Liver (tissue), 9 donors: ENCODE results near the gene PRDM5. TPM values are rescaled to one million over a fixed set of nuclear protein-coding genes. Genes with fewer than 3 reads are reported as not detected.

ENCODE experiments used
- DNase-seq: peaks from one replicate; pipeline ENCODE4 v3.0.0-alpha.2; 2017; ENCODE audit warnings: low spot score
- H3K27ac ChIP-seq, 2 donors: one replicate each; pipeline ENCODE4 v1.7.0; 2013; ENCODE audit warnings: inconsistent platforms in 2 of 2, low read length in 2 of 2, control low read depth in 1 of 2, low read depth in 1 of 2, mild to moderate bottlenecking in 1 of 2
- H3K27me3 ChIP-seq, 4 donors: one replicate each; pipeline versions ENCODE4 v1.6.1 to v1.7.0; 2013; ENCODE audit warnings: low read length in 3 of 4, inconsistent platforms in 1 of 4, mild to moderate bottlenecking in 1 of 4, moderate library complexity in 1 of 4; ENCODE audit not compliant: control insufficient read depth in 4 of 4, insufficient read depth in 4 of 4
- H3K36me3 ChIP-seq, 4 donors: one replicate each; pipeline versions ENCODE4 v1.6.1 to v1.7.0; 2013; ENCODE audit warnings: low read length in 3 of 4, mild to moderate bottlenecking in 3 of 4, low read depth in 1 of 4, moderate library complexity in 1 of 4; ENCODE audit not compliant: control insufficient read depth in 4 of 4, insufficient read depth in 3 of 4
- H3K4me1 ChIP-seq, 4 donors: one replicate each; pipeline versions ENCODE4 v1.6.1 to v1.7.0; 2013; ENCODE audit warnings: low read length in 3 of 4, mild to moderate bottlenecking in 3 of 4, moderate library complexity in 1 of 4; ENCODE audit not compliant: control insufficient read depth in 4 of 4, insufficient read depth in 4 of 4
- H3K4me3 ChIP-seq, 3 donors: one replicate each; pipeline versions ENCODE4 v1.6.1 to v1.7.0; 2013; ENCODE audit warnings: low read length in 3 of 3, control low read depth in 1 of 3, low read depth in 1 of 3, mild to moderate bottlenecking in 1 of 3
- H3K9ac ChIP-seq, 2 donors: one replicate each; pipeline ENCODE4 v1.7.0; 2013; ENCODE audit warnings: low read length in 2 of 2, mild to moderate bottlenecking in 2 of 2, moderate library complexity in 2 of 2, control low read depth in 1 of 2, low read depth in 1 of 2
- H3K9me3 ChIP-seq, 4 donors: one replicate each; pipeline versions ENCODE4 v1.6.1 to v1.7.0; 2013; ENCODE audit warnings: low read length in 3 of 4; ENCODE audit not compliant: control insufficient read depth in 4 of 4
- CTCF ChIP-seq: fragments of 150-350 bp; IDR thresholded peaks from 2 replicates; pipeline ENCODE4 v1.5.1; 2017; ENCODE audit warnings: improper control_type of control experiment, low read depth, low read length; ENCODE audit not compliant: missing input control
- EGR1 ChIP-seq, 2 donors: IDR thresholded peaks; 2 replicates each; pipeline ENCODE4 v1.6.1; 2016 to 2018; ENCODE audit warnings: antibody characterized with exemption in 2 of 2, low read depth in 2 of 2
- FOXA2 ChIP-seq: IDR thresholded peaks from 2 replicates; pipeline ENCODE4 v1.6.1; 2016; ENCODE audit warnings: antibody characterized with exemption
- HNF4A ChIP-seq, 2 donors: conservative IDR thresholded peaks; 2 replicates each; pipeline ENCODE4 v1.6.1; 2016; ENCODE audit warnings: antibody characterized with exemption in 2 of 2, mild to moderate bottlenecking in 2 of 2
- HNF4G ChIP-seq: IDR thresholded peaks from 2 replicates; pipeline ENCODE4 v1.6.1; 2016; ENCODE audit warnings: antibody characterized with exemption
- JUND ChIP-seq, 2 donors: IDR thresholded peaks; 2 replicates each; pipeline ENCODE4 v1.6.1; 2016; ENCODE audit warnings: antibody characterized with exemption in 2 of 2
- MAX ChIP-seq: IDR thresholded peaks from 2 replicates; pipeline ENCODE4 v1.6.1; 2016; ENCODE audit warnings: antibody characterized with exemption
- NR2F2 ChIP-seq: IDR thresholded peaks from 2 replicates; pipeline ENCODE4 v1.6.1; 2016; ENCODE audit warnings: antibody characterized with exemption
- RAD21 ChIP-seq, 2 donors: IDR thresholded peaks; 2 replicates each; pipeline ENCODE4 v1.6.1; 2016; ENCODE audit warnings: antibody characterized with exemption in 2 of 2, mild to moderate bottlenecking in 2 of 2
- REST ChIP-seq: IDR thresholded peaks from 2 replicates; pipeline ENCODE4 v1.6.1; 2016; ENCODE audit warnings: antibody characterized with exemption, mild to moderate bottlenecking
- RXRA ChIP-seq, 2 donors: IDR thresholded peaks; 2 replicates each; pipeline ENCODE4 v1.6.1; 2017 to 2018; ENCODE audit warnings: antibody characterized with exemption in 2 of 2, mild to moderate bottlenecking in 1 of 2
- TAF1 ChIP-seq: conservative IDR thresholded peaks from 2 replicates; pipeline ENCODE4 v1.6.1; 2016; ENCODE audit warnings: antibody characterized with exemption, mild to moderate bottlenecking
- ZBTB33 ChIP-seq: IDR thresholded peaks from 2 replicates; pipeline ENCODE4 v1.6.1; 2016; ENCODE audit warnings: antibody characterized with exemption
- WGBS: extraction: QIAGEN DNeasy Blood & Tissue Kit; methylation state at CpG from one replicate; pipeline ENCODE4 v1.1.7; 2013; 5-methylcytosine and 5-hydroxymethylcytosine counted together
- polyA plus RNA-seq, 2 donors: library from polyadenylated mRNA; stranded (reverse) in 1 of 2; unstranded in 1 of 2; fragments of 200-250 nt in 1 of 2; fragments of >200 nt in 1 of 2; fragmentation: Nextera tagmentation in 1 of 2; extraction: Ambion mirVana in 1 of 2; gene quantifications; one replicate each; pipeline versions ENCODE4 v1.2.1 to v1.2.3, GENCODE V29; 2013 to 2015
- total RNA-seq, 2 donors: library from RNA; depleted of rRNA; stranded (reverse); fragments of >200 nt; gene quantifications; one replicate each; pipeline ENCODE4 v1.2.3, GENCODE V29; 2014
- donor health status: healthy.
- donor health status: healthy.
- donor health status: healthy.
- donor health status: healthy.
- donor health status: healthy.

The PRDM5 gene
- total and polyA plus RNA-seq, 4 donors: 0.17 to 4.0 (median 1.1) TPM

- Histone ChIP-seq H3K9ac (no peak overlapping the region), H3K27me3 (no peaks in the 10 kb centered on the region), H3K27ac (no peak overlapping the region), H3K4me3 (no peak overlapping the region), H3K36me3 (no peaks in the 10 kb centered on the region), H3K9me3 (no peaks in the 10 kb centered on the region), H3K4me1 (no peaks in the 10 kb centered on the region)
- WGBS: 28% methylated on average over 5 of the region's 5 CpGs
- TF ChIP-seq EGR1 (IDR thresholded peaks at IDR 0.05; ENCODE audit: low read depth in 2 of 2) (no peak), HNF4G (no peak), RAD21 (IDR thresholded peaks at IDR 0.05) (peak; percentile 66 to 74), CTCF (peak; percentile 50)
- DNase-seq: no peak
Measured at GRCh38 chr4:120718979-120719566, 203.5 kb downstream of the PRDM5 start.

- DNase-seq: no peak
- H3K36me3 ChIP-seq: no peaks in the 10 kb centered on the region
- no peak overlapping the region for H3K27ac ChIP-seq
- H3K4me3 ChIP-seq: no peak overlapping the region
- no peak overlapping the region for H3K9ac ChIP-seq
- no peaks in the 10 kb centered on the region for H3K27me3 ChIP-seq
- H3K9me3 ChIP-seq: no peaks in the 10 kb centered on the region
- WGBS: 79% methylated on average over 1 of the region's 1 CpG
- H3K4me1 ChIP-seq: no peaks in the 10 kb centered on the region
- TF ChIP-seq FOXA2 (no peak), EGR1 (IDR thresholded peaks at IDR 0.05; ENCODE audit: low read depth in 2 of 2) (no peak), JUND (IDR thresholded peaks at IDR 0.05) (no peak)
Measured at GRCh38 chr4:120716346-120716745, 206.2 kb downstream of the PRDM5 start.

GRCh38 chr4:120714417-120715010, 208.0 kb downstream of the PRDM5 start:
- Histone ChIP-seq H3K4me3 (no peak overlapping the region), H3K36me3 (no peaks in the 10 kb centered on the region), H3K27ac (no peak overlapping the region), H3K9ac (no peak overlapping the region), H3K4me1 (no peaks in the 10 kb centered on the region), H3K9me3 (no peaks in the 10 kb centered on the region), H3K27me3 (no peaks in the 10 kb centered on the region)
- no peak for TF ChIP-seq NR2F2
- TF ChIP-seq RXRA (IDR thresholded peaks at IDR 0.05): no peak
- TF ChIP-seq MAX: no peak
- TF ChIP-seq HNF4G: no peak
- TF ChIP-seq REST: no peak
- no peak for TF ChIP-seq RAD21 (IDR thresholded peaks at IDR 0.05)
- TF ChIP-seq HNF4A (conservative IDR thresholded peaks at IDR 0.05): no peak
- no peak for TF ChIP-seq TAF1
- no peak for TF ChIP-seq ZBTB33
- DNase-seq: no peak
- 59% methylated on average over 4 of the region's 4 CpGs for WGBS
